ENCODE measurements around the gene KLRF2. TPM values are rescaled to one million over a fixed set of nuclear protein-coding genes. Genes with fewer than 3 reads are reported as not detected.
A peak's percentile ranks its signal among the peaks of the same experiment; 100 is the strongest.

KLRF2 gene
- total and polyA plus RNA-seq, 2 of the 8 experiments (the other 6 are each of a cell fraction or from before 2014, with no cell fraction given), result not detected

- Histone ChIP-seq H3K4ac (replicated peaks; ENCODE audit: insufficient read length, low read depth, low read length) (no peak overlapping the region), H2BK15ac (ENCODE audit: low read length) (no peak overlapping the region), H2BK120ac (replicated peaks; ENCODE audit: low read depth, low read length) (no peak overlapping the region), H3K23ac (ENCODE audit: insufficient read length) (no peak overlapping the region), H3K4me1 (replicated peaks in 1 of 4; ENCODE audit: control insufficient read depth in 3 of 4, insufficient read depth in 4 of 4, low read length in 3 of 4) (peaks cover 0 to 9% (median 4%) of the 10 kb centered on the region in 4 experiments; a peak in 3 of 7 replicates), H3K4me3 (ENCODE audit: extremely low read depth in 1 of 4, insufficient read depth in 2 of 4, low read depth in 3 of 4, low read length in 4 of 4) (peak overlapping the region; percentile 62 to 72 (median 67); a peak in 7 of 8 replicates), H2BK12ac (ENCODE audit: low read depth, low read length) (no peak overlapping the region), H4K20me1 (replicated peaks in 1 of 2; ENCODE audit: control insufficient read depth in 1 of 2, insufficient read depth in 2 of 2, low read length in 2 of 2) (no peaks in the 10 kb centered on the region), H4K91ac (replicated peaks; ENCODE audit: insufficient read length, low read length) (no peak overlapping the region), H3K27ac (ENCODE audit: low read depth, low read length) (peak overlapping the region; percentile 99), H2AK5ac (ENCODE audit: low read depth, low read length) (no peak overlapping the region; the same call in 1 of the 2 replicates), H3K56ac (replicated peaks; ENCODE audit: insufficient read length, low read depth, low read length) (no peak overlapping the region), H3K27me3 (replicated peaks in 1 of 4; ENCODE audit: control insufficient read depth in 3 of 4, extremely low read depth in 1 of 4, insufficient read depth in 3 of 4, low read length in 3 of 4) (no peaks in the 10 kb centered on the region), H3K9ac (replicated peaks in 1 of 4; ENCODE audit: extremely low read depth in 1 of 4, low read depth in 3 of 4, low read length in 3 of 4) (peak overlapping the region; percentile 88 to 100 (median 94)), H2BK5ac (ENCODE audit: low read depth, low read length) (peak overlapping the region; percentile 60), H3K14ac (ENCODE audit: insufficient read length) (no peak overlapping the region), H3K79me2 (ENCODE audit: control insufficient read depth in 1 of 2, insufficient read depth in 2 of 2, low read length in 2 of 2) (peaks cover 0 to 61% of the 10 kb centered on the region in 2 experiments; a peak in 2 of 4 replicates), H4K5ac (ENCODE audit: insufficient read length, low read depth, low read length) (no peak overlapping the region), H4K8ac (ENCODE audit: extremely low read depth, insufficient read depth, low read length) (no peak overlapping the region), H3K23me2 (ENCODE audit: low read depth, low read length) (no peaks in the 10 kb centered on the region; the same call in 1 of the 2 replicates), H2BK20ac (ENCODE audit: low read length) (no peak overlapping the region), H3K36me3 (ENCODE audit: control insufficient read depth in 2 of 4, insufficient read depth in 4 of 4, low read length in 3 of 4) (peaks cover 3 to 37% (median 12%) of the 10 kb centered on the region in 4 experiments; a peak in 6 of 8 replicates), H3K4me2 (ENCODE audit: insufficient read depth in 1 of 2, low read depth in 2 of 2, low read length in 2 of 2) (peak overlapping the region; percentile 62 to 77; a peak in 3 of 4 replicates), H3K9me3 (ENCODE audit: insufficient read depth in 2 of 2, low read depth in 1 of 2, low read length in 1 of 2) (no peaks in the 10 kb centered on the region; a peak in 1 of 4 replicates), H3K18ac (ENCODE audit: extremely low read depth, low read length) (no peak overlapping the region), H2AFZ (ENCODE audit: low read length) (no peak overlapping the region), H3K79me1 (ENCODE audit: low read depth, low read length) (no peaks in the 10 kb centered on the region)
- ChIA-PET CTCF (ENCODE audit: partially characterized antibody) (interaction anchor here (0.7 to 1.4 kb wide), 4 partner anchors 17 to 157 kb away, joined by 3 to 4 read pairs (median 4); no protein-coding TSS in a partner anchor), POLR2A (ENCODE audit: partially characterized antibody) (interaction anchor here (0.7 to 7.8 kb wide), 11 partner anchors 8 to 228 kb away, joined by 3 to 121 read pairs (median 4); no protein-coding TSS in a partner anchor)
- DNase-seq (ENCODE audit: low read depth in 1 of 2, low spot score in 2 of 2) (no peak), FAIRE-seq (no peak)
- no peak for TF ChIP-seq BRCA1 (IDR thresholded peaks at IDR 0.05; ENCODE audit: low read depth, low read length)
- no peak for TF ChIP-seq BACH1 (IDR thresholded peaks at IDR 0.05; ENCODE audit: low read length)
- TF ChIP-seq RAD21 (IDR thresholded peaks at IDR 0.05 in 1 of 2, conservative IDR thresholded peaks at IDR 0.05 in 1 of 2; ENCODE audit: low read depth in 2 of 2, low read length in 2 of 2), result no peak
- TF ChIP-seq TBP (IDR thresholded peaks at IDR 0.05; ENCODE audit: low read depth, low read length), result no peak
- TF ChIP-seq POLR2AphosphoS5 (IDR thresholded peaks at IDR 0.05; ENCODE audit: low read depth, low read length), result peak; percentile 90
- no peak for TF ChIP-seq NRF1 (IDR thresholded peaks at IDR 0.05; ENCODE audit: low read depth, low read length)
- no peak for TF ChIP-seq CBX5 (IDR thresholded peaks at IDR 0.05; ENCODE audit: low read depth, low read length)
- no peak for TF ChIP-seq TAF7 (optimal IDR thresholded peaks at IDR 0.05; ENCODE audit: borderline replicate concordance, low read depth, low read length)
- no peak for TF ChIP-seq KDM5A (IDR thresholded peaks at IDR 0.05; ENCODE audit: low read length)
- TF ChIP-seq KDM4A (IDR thresholded peaks at IDR 0.05; ENCODE audit: low read depth, low read length, severe bottlenecking), result no peak
- peak; percentile 28 for TF ChIP-seq SIRT6 (IDR thresholded peaks at IDR 0.05; ENCODE audit: low read length)
- TF ChIP-seq RFX5 (IDR thresholded peaks at IDR 0.05; ENCODE audit: borderline replicate concordance, low read depth, low read length), result no peak
- no peak for TF ChIP-seq CEBPB (IDR thresholded peaks at IDR 0.05; ENCODE audit: low read depth, low read length)
- no peak for TF ChIP-seq EGR1 (IDR thresholded peaks at IDR 0.05; ENCODE audit: borderline replicate concordance, low read depth, low read length)
- no peak for TF ChIP-seq RBBP5 (IDR thresholded peaks at IDR 0.05; ENCODE audit: borderline replicate concordance, low read depth, low read length)
- no peak for TF ChIP-seq TCF12 (IDR thresholded peaks at IDR 0.05; ENCODE audit: low read depth, low read length)
Observed at GRCh38 chr12:9909724-9910123, 28.4 kb downstream of the KLRF2 start.
